HG03439 (cell line): ENCODE measurements around the gene AEN.
"Not testable (repeated sequence)": the region's sequence is repeated elsewhere in the genome, so short reads cannot be mapped to it uniquely, and the experiment has no call there.

Experiments used
- ATAC-seq: cut with Tn5 transposase; IDR thresholded peaks from one replicate; pipeline ENCODE4 v1.9.1; 2021; ENCODE audit warnings: mild to moderate bottlenecking, moderate library complexity; ENCODE audit not compliant: unreplicated experiment

Gene AEN

GRCh38 chr15:88630798-88631463 lies 9.8 kb downstream of the AEN start:
- no peak for ATAC-seq

DNA sequence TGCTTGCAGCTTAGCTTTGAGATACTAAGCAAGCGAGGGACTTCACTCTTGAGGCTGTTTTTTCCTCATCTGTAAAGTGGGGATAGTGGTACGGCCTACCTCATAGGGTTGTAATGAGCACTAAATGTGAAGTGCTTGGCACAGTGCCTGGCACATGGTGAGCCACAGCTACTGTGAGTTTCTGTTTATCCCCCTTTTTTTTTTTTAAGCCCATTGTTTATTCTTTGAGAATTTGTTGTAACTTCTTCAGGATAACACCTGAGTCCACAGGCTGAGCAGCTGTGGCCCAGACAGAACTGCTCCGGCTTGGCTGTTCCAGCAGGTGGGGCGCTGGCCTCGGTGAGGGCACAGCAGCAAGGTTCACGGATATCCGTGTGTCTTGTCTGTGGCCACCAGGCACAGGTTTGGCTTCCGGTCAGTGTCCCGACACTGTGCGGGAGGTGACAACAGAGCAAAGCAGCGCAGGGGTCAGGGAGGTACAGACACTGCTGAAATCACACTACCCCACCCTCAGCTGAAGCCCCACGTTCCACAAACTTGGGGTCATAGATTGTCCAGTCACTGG lies 10.4 kb downstream of the AEN start:
- no peak for ATAC-seq

- not testable (repeated sequence) for ATAC-seq
These were observed 11.7 kb downstream of the AEN start for GRCh38 chr15:88632797-88633196.

- ATAC-seq: no peak
These were observed 13.3 kb downstream of the AEN start for GRCh38 chr15:88634449-88634848.

DNA sequence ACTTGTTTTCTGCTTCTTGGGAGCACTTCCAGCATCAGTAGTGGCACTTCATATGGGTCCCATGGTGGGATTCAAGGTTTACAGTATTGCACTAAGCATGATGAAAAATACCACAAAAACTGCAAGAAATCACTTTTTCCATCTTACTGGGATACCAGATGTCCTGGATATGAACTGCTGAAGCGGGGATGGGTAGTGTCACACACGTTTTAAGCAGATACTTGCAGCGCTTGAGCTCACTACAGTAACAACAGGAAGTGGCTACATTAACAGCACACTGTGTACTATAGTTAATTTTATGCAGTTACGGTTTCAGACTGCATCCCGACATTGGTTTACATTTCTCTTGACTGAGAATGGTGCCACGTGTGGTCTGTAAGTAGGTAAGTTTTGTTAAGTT lies 14.2 kb downstream of the AEN start:
- ATAC-seq: no peak

DNA sequence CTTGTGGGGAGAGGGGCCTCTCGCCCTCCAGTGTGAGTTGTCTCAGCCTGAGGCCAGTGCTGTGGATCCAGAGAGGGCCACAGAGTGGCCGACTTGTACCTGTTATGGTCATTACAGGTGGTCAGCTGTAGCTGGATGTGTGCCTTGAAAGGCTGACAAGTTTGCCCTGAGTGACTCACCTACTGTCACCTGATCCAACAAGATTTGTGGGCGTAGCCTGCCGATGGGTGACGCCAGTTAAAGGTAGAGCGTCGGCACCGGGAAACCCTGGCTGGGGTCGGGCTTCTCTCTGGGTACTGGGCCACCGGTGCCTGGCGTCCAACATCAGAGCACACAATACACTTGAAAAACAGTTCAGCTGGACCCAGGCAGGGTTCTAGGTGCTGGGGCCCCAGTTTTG lies 14.9 kb downstream of the AEN start:
- ATAC-seq: no peak

- no peak for ATAC-seq
These were observed 15.5 kb downstream of the AEN start for GRCh38 chr15:88636654-88637053.

DNA sequence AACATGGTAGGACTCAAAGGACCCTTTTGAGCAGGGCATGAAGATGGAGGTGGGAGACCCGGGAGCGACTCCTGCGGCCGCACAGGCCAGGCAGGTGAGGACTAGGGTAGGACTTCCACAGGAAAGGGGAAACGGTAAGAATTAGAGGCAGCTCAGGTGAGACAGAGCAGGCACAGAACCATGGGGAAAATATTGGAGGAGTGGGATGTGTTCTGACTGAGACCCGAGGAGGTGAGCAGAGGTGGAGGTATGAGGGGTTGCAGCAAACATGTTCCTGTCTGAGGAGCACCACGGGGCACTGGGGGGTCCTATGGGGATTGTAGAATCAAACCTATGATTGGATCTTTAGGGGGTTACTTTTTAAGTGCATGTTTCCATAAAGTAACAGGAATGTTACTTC lies 16.3 kb downstream of the AEN start:
- no peak for ATAC-seq

GRCh38 chr15:88637841-88638625 lies 16.9 kb downstream of the AEN start:
- ATAC-seq: no peak

DNA sequence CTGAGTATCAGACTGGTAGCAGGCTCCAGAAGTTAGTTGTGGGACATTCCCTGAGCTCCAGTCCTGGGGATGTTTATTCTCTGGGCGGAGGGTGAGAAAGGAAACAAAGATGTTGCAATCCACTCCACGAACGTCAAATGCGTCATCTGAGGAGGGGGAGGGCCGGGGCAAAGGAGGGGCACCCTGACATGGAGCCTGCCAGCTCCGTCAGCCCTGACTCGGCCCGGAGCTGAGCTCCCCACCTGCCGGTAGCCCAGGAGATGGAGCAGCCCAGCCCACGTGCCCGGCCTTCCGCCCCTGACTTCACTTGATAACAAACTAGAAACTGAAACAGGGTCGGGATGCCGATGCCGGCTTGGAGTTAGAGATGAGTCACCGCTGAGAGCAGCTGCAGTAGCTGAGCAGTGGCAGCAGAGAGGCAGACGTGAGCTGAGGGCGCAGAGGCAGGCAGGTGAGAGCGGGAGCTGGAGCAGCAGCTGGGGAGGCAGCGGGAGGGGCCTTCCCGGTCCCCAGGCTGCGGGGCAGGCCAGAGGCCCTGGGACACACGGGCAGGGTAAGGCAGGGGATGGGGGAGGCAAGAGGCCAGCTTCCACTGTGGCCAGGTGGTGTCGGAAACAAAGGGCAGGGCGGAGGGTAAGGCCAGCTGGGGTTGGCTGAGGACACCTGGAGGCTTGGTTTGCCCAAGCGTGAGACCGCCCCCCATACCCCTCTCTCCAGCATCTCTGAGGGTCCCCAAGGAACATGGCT lies 17.7 kb downstream of the AEN start, which contains the start of gene ISG20:
TSS of gene ISG20 (plus strand) at position 391 of the 747 bp plus-strand sequence. CDS start at position 742, 351 bp downstream.
- ATAC-seq: peak; percentile 71

DNA sequence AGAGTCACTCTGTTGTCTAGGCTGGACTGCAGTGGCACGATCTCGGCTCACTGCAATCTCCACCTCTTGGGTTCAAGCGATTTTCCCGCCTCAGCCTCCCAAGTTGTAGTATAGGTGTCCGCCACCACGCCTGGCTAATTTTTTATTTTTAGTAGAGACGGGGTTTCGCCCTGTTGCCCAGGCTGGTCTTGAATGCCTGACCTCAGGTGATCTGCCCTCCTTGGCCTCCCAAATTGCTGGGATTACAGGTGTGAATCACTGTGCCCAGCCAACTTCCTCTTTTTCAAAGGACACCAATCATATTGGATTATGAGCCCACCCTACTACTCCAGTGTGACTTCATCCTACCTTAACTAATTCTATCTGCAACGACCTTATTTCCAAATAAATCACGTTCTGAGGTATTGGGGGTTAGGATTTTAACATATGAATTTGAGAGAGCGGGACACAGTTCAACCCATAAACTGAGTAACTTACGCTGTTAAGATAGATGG lies 20.9 kb downstream of the AEN start:
- no peak for ATAC-seq

- not testable (repeated sequence) for ATAC-seq
These were observed 21.4 kb downstream of the AEN start for GRCh38 chr15:88642514-88642913.

- no peak for ATAC-seq
These were observed 23.6 kb downstream of the AEN start for GRCh38 chr15:88644741-88645140.

- no peak for ATAC-seq
These were observed 24.3 kb downstream of the AEN start for GRCh38 chr15:88645171-88646087.

- ATAC-seq: no peak
These were observed 24.9 kb downstream of the AEN start for GRCh38 chr15:88646088-88646405.

- no peak for ATAC-seq
These were observed 25.8 kb downstream of the AEN start for GRCh38 chr15:88646951-88647350.

DNA sequence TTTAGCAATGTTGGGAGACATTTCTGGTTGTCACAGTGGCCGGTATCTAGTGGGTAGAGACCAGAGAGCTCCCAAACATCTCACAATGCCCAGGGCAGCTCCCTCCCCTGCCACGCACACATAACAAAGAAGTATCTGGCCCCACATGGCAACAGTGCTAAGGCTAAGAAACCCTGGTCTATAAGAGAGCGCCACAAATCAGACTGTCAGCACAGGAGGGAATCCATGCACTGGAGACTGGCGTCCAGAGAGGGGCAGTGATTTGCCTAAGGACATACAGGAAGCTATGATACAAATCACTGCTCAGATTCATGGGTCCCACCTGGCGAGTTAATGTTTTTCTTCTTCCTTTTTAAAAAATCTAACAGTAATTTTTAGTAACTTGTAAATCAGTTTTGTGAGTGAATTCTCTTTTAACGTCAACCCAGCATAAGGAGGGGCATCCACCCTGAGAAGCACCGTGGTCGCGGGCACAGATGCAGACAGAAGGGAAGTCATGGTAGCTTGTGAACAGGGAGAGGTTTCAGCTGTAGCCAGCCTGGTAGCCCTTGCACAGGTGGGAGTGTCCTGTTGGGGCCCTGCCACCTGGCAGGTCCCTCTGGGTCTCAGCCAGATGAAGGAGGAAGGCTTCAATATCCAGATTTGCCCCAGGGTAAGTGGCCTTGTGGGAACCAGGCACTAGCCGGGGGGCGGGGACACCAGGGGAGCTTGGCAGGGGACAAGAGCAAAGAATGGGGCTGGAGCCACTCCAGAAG lies 26.4 kb downstream of the AEN start:
- ATAC-seq: no peak

DNA sequence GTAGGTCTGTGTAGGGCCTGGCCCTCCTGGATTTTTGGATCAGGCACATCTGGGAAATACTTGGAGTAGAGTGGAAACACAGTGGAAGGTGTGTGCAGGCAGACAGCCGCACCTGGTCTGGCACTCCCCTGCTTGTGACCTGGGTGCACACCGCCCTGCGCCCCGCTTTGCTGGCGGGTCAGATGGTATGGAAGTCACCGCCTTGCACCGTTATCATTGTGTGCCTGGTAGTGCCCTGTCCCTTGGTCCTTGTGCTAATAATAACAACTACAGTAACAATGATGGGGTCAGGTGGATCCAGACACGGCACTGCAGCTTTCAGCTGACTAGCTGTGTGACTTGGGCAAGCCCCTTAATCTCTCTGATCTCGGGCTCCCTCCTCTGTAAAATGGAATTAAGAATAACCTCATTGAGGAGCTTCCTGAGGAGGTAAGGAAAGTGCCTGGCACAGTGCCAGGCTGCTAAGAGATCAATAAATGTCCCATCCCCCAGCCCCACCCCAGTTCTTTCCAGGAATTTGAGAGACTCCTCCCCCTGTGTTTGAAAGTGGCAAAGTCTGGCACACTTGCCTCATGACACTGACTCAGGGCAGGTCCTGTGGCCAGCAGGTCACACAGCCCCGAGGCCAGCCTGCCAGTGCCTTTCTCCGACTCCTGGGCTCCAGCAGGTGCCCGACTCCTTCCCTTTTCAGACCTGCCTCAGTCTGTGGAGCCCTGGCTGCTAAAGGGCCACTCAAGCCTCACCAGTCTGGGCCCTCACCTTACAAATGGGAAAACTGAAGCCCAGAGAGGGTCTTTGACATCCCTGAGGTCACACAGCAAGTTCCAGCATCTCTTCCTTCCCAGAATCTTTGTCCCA lies 27.4 kb downstream of the AEN start:
- ATAC-seq: no peak

DNA sequence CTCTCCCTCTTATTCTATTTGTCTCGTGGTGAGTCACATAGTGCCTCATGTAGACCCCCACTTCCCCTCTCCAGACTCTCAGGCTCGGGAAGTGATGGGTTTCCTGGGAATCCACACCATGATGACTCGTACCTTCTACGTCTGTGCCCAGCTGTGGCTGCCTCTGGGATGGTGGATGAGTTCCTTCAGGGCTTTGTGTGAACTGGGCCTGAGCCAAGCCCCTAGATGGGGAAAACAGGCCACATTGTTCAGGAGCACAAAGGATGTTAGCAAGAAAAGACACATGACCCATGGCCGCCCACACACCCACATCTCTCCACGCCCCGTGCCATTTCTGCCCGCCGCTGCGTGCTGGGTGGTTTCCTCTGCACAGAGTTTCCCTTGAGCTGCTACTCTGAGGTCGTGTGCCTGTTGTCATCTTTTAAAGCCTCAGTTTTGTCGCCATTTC lies 28.2 kb downstream of the AEN start:
- no peak for ATAC-seq
